ENCODE measurements around the gene CAMK1. TPM values are rescaled to one million over a fixed set of nuclear protein-coding genes. Genes with fewer than 3 reads are reported as not detected.

The CAMK1 gene
- total RNA-seq, 4 donors from 2014 or later, result 54.5 to 81.3 (median 69.7) TPM

DNA sequence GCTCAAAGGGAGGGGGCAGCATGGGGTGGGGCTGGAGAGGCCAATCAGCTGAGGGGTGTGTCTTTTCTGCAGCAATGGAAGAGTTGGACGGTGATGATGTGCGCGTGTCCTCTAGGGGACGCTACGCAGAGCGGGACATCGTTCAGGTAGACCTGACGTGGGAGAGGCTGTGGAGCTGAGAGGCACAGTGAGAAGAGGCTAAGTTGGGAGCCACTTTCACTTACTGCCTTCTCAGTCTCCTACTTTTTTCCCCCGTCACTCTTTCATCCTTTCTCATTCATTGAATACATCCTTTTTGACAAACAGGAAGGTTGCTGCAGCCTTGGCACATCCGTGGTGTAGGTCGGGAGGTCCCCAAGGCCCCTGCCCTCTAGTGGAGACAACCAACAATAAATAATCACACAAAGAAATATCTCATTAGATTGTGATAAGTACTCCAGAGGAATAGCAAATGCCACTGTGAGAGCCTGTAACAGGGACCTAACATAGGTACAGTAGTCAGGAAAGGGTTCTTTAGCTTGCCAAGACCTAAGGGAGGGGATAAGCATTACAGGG, 42.6 kb downstream of the CAMK1 start:
- Histone ChIP-seq H3K27ac (no peak overlapping the region), H3K27me3 (no peaks in the 10 kb centered on the region), H3K4me1 (peaks cover 0 to 13% (median 0%) of the 10 kb centered on the region in 3 donors), H3K9me3 (no peaks in the 10 kb centered on the region), H3K4me3 (no peak overlapping the region), H3K36me3 (no peaks in the 10 kb centered on the region)
- TF ChIP-seq POLR2A (IDR thresholded peaks at IDR 0.05) (no peak), POLR2AphosphoS5 (IDR thresholded peaks at IDR 0.05) (no peak), EP300 (IDR thresholded peaks at IDR 0.05) (no peak)
- TF ChIP-seq, protein P1, sequence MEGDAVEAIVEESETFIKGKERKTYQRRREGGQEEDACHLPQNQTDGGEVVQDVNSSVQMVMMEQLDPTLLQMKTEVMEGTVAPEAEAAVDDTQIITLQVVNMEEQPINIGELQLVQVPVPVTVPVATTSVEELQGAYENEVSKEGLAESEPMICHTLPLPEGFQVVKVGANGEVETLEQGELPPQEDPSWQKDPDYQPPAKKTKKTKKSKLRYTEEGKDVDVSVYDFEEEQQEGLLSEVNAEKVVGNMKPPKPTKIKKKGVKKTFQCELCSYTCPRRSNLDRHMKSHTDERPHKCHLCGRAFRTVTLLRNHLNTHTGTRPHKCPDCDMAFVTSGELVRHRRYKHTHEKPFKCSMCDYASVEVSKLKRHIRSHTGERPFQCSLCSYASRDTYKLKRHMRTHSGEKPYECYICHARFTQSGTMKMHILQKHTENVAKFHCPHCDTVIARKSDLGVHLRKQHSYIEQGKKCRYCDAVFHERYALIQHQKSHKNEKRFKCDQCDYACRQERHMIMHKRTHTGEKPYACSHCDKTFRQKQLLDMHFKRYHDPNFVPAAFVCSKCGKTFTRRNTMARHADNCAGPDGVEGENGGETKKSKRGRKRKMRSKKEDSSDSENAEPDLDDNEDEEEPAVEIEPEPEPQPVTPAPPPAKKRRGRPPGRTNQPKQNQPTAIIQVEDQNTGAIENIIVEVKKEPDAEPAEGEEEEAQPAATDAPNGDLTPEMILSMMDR (IDR thresholded peaks at IDR 0.05), result no peak
- 6 to 8% methylated on average over 6 to 9 of the region's 11 CpGs for WGBS, 2 donors (ENCODE audit: low coverage in 1 of 2)
- no peak for ATAC-seq

DNA sequence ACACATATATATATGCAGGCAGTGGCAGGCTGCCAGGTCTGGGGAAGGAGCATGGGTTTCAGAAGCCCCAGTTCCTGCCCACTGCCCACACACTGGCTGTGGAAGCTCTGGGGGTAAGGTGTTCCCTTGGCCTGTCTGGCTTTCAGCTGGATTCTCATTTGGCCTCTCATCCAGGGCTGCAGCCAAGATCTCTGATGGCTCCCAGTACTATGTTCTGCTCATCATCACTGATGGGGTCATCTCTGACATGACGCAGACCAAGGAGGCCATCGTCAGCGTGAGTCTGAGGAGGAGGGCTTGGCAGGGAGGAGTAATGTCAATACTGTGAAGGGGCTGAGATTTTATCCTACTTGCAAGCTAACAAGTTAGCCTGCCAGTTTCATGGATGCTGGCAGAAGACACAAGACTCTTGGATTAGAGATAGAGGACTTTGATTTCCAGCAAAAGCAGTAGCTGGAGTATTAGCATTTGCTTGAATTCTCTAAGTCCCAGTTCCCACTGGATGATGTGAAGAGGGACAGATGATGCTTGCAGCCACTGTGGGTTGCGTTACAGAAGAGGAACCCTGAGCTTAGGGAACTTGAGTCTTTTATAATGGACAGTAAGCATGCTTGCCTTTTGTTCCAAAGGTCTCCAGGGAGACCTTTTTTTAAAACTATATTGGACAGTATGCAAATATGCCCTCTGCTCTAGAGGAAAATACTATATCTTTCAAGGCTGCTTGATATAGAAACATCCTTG, 43.8 kb downstream of the CAMK1 start:
- Histone ChIP-seq H3K27me3 (no peaks in the 10 kb centered on the region), H3K9me3 (no peaks in the 10 kb centered on the region), H3K36me3 (no peaks in the 10 kb centered on the region), H3K27ac (no peak overlapping the region), H3K4me3 (no peak overlapping the region), H3K4me1 (peaks cover 0 to 12% (median 0%) of the 10 kb centered on the region in 3 donors)
- WGBS, 2 donors (ENCODE audit: low coverage in 1 of 2), result 75 to 78% methylated on average over 1 of the region's 4 CpGs
- no peak for ATAC-seq
- TF ChIP-seq POLR2AphosphoS5 (IDR thresholded peaks at IDR 0.05), result no peak
- TF ChIP-seq POLR2A (IDR thresholded peaks at IDR 0.05), result no peak
- TF ChIP-seq, protein P1 (IDR thresholded peaks at IDR 0.05), result no peak
- no peak for TF ChIP-seq EP300 (IDR thresholded peaks at IDR 0.05)

DNA sequence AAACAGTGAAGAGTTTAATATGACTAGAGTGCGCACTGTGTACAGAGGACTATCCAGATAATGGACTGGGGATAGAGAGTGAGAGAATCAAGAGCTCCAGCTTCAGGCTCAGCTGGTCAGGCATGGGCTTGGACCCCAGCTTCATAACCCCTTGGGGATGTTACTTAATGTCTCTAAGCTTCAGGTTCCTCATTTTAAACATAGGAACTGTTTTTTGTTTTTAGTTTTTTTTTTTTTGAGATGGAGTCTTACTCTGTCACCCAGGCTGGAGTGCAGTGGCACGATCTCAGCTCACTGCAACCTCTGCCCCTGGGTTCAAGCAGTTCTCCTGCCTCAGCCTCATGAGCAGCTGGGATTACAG, 48.1 kb downstream of the CAMK1 start:
- no peaks in the 10 kb centered on the region for H3K36me3 ChIP-seq
- no peaks in the 10 kb centered on the region for H3K9me3 ChIP-seq
- no peak for TF ChIP-seq POLR2A (IDR thresholded peaks at IDR 0.05)
- no peak for TF ChIP-seq POLR2AphosphoS5 (IDR thresholded peaks at IDR 0.05)
- TF ChIP-seq EP300 (IDR thresholded peaks at IDR 0.05), result no peak
- TF ChIP-seq, protein P1 (IDR thresholded peaks at IDR 0.05), result no peak
- no peaks in the 10 kb centered on the region for H3K27me3 ChIP-seq
- H3K4me3 ChIP-seq, result no peak overlapping the region
- no peak for ATAC-seq
- H3K27ac ChIP-seq, result no peak overlapping the region
- H3K4me1 ChIP-seq, result no peaks in the 10 kb centered on the region
- WGBS, 2 donors (ENCODE audit: low coverage in 1 of 2), result 80 to 84% methylated on average over 1 to 2 of the region's 2 CpGs

DNA sequence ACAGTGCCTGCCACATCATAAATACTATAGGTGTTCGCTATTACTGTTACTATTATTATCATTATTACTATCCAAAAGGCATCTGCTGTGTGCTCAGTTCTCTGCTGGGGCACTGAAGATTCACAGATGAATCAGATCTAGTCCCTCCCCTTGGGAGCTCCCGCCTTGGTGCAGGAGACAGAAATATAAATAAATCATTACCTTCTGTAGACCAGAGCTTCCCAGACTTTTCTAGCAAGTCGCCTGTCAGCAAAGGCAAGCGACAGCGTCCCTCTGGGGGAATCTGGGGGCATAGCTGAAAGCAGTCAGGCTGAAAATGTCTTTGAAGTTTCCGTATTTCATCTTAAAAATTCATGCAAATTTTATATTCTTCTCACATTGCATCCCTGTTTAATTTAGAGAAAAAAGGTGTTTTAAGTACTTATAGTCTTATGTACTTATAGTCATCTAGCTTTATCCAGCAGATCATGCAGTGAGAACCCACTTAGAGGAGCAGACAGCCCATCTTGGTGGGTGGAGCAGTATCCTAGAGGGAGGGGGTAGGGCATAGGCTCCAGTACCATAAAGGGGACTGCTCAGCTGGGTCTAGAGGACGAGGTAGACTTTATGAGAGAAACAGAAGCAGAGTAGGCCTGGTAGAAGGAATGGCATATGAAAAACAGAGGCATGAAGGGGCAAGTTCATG, 48.6 kb downstream of the CAMK1 start:
- Histone ChIP-seq H3K9me3 (no peaks in the 10 kb centered on the region), H3K27me3 (no peaks in the 10 kb centered on the region), H3K4me3 (no peak overlapping the region), H3K36me3 (no peaks in the 10 kb centered on the region), H3K27ac (no peak overlapping the region), H3K4me1 (peaks cover 0 to 3% (median under 1%) of the 10 kb centered on the region in 3 donors)
- TF ChIP-seq, protein P1 (IDR thresholded peaks at IDR 0.05), result no peak
- TF ChIP-seq POLR2AphosphoS5 (IDR thresholded peaks at IDR 0.05), result no peak
- no peak for TF ChIP-seq POLR2A (IDR thresholded peaks at IDR 0.05)
- no peak for TF ChIP-seq EP300 (IDR thresholded peaks at IDR 0.05)
- WGBS, 2 donors (ENCODE audit: low coverage in 1 of 2), result 17 to 32% methylated on average over 6 to 7 of the region's 7 CpGs
- no peak for ATAC-seq
